HG03439 (cell line): ENCODE results near the gene MLXIPL.
A peak's percentile ranks its signal among the peaks of the same experiment; 100 is the strongest.
"Not testable (repeated sequence)": the region's sequence is repeated elsewhere in the genome, so short reads cannot be mapped to it uniquely, and the experiment has no call there.

Experiments
- ATAC-seq: cut with Tn5 transposase; IDR thresholded peaks from one replicate; pipeline ENCODE4 v1.9.1; 2021; ENCODE audit warnings: mild to moderate bottlenecking, moderate library complexity; ENCODE audit not compliant: unreplicated experiment

The MLXIPL gene

GRCh38 chr7:73582664-73583202 lies 41.6 kb downstream of the MLXIPL start:
- ATAC-seq, result no peak

- not testable (repeated sequence) for ATAC-seq
These were observed 43.3 kb downstream of the MLXIPL start for GRCh38 chr7:73581006-73581405.

- ATAC-seq, result peak; percentile 82
These were observed 45.8 kb downstream of the MLXIPL start, which contains the start of gene TBL2 for GRCh38 chr7:73578342-73579128. Gene TBL2 (minus strand): TSS chr7:73578579. CDS start chr7:73578549, 30 bp downstream.

- peak; percentile 16 for ATAC-seq
These were observed 46.5 kb downstream of the MLXIPL start for GRCh38 chr7:73577627-73578341.

GRCh38 chr7:73573791-73574190 lies 50.5 kb downstream of the MLXIPL start:
- ATAC-seq, result no peak

- ATAC-seq, result no peak
These were observed 51.0 kb downstream of the MLXIPL start for GRCh38 chr7:73573276-73573675.

GRCh38 chr7:73572767-73573186 lies 51.5 kb downstream of the MLXIPL start:
- no peak for ATAC-seq

- no peak for ATAC-seq
These were observed 53.3 kb downstream of the MLXIPL start for GRCh38 chr7:73570977-73571376.

GRCh38 chr7:73570521-73570920 lies 53.8 kb downstream of the MLXIPL start:
- ATAC-seq, result no peak

GRCh38 chr7:73569042-73569608 lies 55.2 kb downstream of the MLXIPL start:
- ATAC-seq, result no peak

GRCh38 chr7:73567846-73568685 lies 56.3 kb downstream of the MLXIPL start:
- no peak for ATAC-seq

- ATAC-seq, result no peak
These were observed 57.2 kb downstream of the MLXIPL start for GRCh38 chr7:73567140-73567539.

- not testable (repeated sequence) for ATAC-seq
These were observed 57.9 kb downstream of the MLXIPL start for GRCh38 chr7:73566431-73566830.

GRCh38 chr7:73565675-73566340 lies 58.5 kb downstream of the MLXIPL start:
- ATAC-seq, result no peak

GRCh38 chr7:73560109-73560835 lies 64.0 kb downstream of the MLXIPL start:
- ATAC-seq, result no peak

- peak; percentile 57 for ATAC-seq
These were observed 66.7 kb downstream of the MLXIPL start, which contains the start of gene BCL7B for GRCh38 chr7:73557397-73558257. Gene BCL7B (minus strand): TSS chr7:73557690. CDS start chr7:73557578, 112 bp downstream.

- peak; percentile 82 for ATAC-seq
These were observed 67.3 kb downstream of the MLXIPL start for GRCh38 chr7:73557108-73557396.
